GM21381 (cell line): ENCODE results near the gene VMP1.
"Not testable (repeated sequence)": the region's sequence is repeated elsewhere in the genome, so short reads cannot be mapped to it uniquely, and the experiment has no call there.

Source experiments
- ATAC-seq: cut with Tn5 transposase; IDR thresholded peaks from one replicate; pipeline ENCODE4 v1.9.1; 2021; ENCODE audit warnings: mild to moderate bottlenecking, moderate library complexity; ENCODE audit not compliant: unreplicated experiment

Gene VMP1

DNA sequence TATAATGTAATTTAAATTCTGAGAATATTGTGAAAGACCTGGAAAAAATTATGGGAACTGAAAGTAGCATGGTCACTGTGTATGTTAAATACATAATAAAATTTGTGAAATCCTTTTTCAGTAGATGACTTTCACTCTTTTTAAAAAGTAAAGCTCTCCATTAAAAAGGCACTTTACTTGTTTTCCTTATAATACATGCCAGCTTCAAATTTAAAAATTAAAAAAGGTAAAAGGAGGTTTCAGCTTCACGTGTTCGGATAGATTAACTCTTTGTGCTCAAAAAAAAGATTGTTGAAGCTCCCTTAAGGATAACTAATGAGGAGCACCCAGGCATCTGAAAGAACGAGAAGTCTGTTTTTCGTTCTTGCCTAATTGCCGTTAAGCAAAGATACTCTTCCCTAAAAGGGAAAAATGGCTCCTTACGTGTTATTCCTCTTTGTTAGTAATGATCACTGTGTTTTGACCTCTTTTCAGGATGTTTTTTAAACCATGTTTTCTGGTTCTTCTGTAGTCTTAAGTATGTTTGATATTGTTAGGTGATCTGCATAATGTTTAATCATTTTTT is 97.5 kb downstream of the VMP1 start:
- ATAC-seq = no peak

DNA sequence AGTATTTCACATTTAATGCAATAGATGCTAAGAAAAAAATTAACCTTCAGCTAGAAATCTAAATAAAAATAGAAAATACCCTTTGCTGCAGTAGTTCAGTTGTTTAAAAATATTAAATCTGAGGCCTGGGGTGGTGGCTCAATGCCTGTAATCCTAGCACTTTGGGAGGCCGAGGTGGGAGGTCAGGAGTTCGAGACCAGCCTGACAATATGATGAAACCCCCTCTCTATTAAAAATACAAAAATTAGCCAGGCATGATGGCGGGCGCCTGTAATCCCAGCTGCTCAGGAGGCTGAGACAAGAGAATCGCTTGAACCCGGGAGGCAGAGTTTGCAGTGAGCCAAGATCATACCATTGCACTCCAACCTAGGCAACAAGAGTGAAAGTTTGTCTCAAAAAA is 98.9 kb downstream of the VMP1 start:
- ATAC-seq = not testable (repeated sequence)

DNA sequence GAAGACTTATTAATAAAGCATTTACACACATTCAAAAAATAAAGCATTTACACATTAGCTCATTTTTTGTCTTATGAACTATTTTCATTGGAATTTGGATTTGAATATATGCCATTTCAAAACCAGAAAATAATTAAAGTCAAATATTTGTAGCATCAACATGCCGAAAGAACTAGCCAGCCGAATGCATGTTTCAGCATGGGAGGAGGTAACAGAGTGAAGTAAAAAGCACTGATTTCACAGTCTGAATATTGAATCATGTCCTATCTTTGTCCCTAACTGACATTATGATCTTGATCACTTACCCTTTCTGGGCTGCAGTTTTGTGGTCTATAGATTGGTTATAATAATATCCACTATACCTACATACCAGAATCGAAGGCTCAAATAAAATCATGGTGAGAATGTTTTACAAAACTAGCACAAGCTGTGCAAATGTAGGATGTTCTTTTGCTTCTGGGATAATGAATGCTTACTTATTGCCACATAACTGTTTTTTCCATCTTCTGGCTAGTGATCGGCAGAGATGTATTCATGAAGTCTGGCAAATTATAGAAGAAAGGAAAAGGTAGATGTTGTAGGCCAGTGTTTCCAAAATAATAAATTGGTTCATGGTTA is 100.5 kb downstream of the VMP1 start:
- ATAC-seq = no peak

DNA sequence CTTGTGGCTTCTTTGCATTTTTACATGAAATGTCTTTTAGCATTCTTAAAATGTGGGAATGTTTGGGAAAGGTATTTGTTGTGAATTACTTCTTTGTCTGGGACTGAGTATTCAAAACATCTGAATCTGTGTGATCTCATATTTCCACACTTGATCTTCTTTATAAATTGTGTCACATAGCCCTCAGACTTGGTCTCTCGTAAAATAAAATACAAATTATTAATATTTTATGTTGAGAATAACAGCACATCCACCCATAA is 103.4 kb downstream of the VMP1 start:
- ATAC-seq = no peak

DNA sequence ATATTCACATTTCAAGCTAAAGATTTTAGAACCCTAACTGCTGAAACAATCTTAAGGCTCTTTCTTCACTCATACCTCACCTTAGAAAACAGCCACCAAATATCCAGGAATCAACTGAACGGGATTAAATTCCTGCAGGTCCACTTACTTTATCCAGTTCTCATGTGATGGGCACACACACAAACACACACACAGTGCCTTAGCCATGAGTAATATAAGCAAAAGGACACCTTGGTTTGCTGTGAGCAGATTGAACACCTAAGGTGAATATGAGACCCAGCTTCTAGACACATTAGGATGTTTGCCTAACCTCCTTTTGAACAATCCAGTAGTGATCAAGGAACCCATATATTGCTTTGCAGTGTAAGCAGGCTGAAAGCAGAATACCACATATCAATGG is 103.8 kb downstream of the VMP1 start:
- ATAC-seq = no peak

DNA sequence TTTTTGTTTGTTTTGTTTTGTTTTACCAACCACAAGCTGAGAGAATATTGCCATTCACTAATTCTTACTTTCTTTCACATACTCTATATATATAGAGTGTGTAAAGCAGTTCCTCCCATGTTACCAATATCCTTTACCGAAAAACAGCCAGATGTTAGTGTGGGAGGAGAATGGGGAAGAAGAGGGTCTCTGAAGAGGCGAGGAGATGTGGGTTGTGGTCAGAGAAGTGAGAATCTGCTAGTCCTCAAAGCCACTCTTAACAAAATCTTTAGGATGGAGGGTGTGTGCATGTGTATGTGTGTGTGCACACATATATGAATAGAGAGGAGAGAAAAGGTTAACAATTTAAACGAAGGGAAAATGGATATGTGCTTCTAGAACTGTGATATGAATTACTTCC is 104.7 kb downstream of the VMP1 start:
- no peak for ATAC-seq

DNA sequence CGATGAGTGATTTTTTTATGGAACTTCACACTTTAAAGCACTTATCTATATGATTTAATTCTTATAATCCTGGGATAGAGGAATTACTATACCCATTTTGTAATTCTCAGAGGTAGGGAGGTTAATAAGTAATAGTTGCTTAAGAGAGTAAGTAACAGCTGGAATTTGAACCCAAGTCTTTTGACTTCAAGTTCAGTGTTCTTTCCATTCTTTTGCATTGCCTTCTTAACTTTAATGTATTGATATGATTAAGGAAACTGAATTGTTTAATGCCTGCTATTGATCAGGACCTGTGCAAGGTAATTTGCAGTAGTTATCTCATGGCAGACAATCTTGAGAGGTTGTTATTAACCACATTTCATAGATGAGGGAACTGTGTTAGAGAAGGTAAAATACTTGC is 106.8 kb downstream of the VMP1 start:
- no peak for ATAC-seq

DNA sequence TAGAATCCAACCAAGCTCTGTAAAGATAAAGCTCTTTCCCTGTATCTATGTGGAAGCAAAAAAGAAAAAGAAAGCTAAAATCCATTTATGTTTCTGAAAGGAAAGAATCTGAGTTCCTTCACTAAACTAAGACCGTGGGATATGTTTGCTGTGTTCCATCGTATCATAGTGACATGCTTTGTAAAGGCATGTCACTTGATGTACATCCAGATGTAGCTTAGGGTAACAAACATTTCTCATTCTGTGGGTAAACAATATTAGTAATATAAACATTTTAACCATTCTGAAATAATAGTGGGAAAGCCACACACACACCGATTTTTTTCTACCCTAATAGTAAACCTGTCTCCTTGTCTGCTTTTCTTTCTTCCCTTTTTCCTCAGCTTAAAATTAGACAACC is 107.2 kb downstream of the VMP1 start:
- ATAC-seq = no peak

DNA sequence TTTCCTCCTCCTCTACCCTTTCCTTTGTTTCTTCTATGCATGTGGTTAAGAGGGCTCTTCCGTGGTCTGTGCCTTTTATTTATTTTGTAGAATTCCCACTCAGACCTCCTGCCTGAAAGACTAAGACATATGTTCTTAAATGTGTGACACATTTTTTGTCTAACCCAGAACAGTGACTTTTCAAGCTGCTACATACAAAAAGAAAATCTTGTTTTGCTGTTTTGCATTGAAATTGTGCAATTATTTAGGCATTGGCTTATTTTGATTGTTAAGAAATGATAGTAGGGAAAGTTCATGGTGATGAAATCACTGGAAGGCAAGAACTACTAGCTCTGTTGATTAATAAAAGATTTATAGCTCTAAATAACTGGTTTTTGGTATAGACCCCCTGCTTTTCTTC is 108.5 kb downstream of the VMP1 start:
- ATAC-seq = no peak

DNA sequence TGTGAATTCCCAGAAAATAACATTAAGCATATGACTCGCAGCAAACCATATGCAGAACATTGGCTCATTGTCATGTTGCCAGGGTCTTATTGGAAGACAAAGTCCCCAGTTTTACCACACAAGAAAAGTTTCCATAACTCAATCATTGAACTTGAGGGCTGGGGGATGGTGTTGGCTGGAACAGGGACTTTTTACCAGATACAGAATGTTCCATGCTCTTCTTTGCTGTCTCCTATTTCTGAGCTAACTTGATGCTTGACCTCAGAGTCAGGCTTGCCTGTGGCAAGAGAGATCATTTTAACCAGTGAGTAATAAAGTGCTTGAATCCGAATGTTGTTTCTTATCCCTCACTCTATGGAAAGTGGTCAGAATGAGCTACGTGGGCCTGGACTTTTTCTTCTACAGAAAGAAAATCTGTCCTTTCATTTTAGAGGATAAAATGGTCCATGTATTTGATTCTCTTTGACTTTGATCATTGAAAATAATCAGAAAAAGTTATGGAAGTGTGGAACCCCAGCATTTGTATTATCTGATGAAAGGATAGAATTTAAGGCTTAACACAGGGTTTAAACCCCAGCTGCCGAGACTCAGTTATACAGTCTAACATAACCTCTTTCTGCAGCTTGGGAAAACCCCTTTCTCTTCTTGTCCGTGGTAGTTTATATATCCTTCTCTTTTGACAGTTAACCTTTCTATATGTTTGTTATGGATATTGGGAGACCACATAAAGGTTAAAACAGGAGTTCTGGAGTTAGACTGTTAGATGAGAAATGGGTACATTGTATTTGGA is 118.3 kb downstream of the VMP1 start:
- no peak for ATAC-seq

DNA sequence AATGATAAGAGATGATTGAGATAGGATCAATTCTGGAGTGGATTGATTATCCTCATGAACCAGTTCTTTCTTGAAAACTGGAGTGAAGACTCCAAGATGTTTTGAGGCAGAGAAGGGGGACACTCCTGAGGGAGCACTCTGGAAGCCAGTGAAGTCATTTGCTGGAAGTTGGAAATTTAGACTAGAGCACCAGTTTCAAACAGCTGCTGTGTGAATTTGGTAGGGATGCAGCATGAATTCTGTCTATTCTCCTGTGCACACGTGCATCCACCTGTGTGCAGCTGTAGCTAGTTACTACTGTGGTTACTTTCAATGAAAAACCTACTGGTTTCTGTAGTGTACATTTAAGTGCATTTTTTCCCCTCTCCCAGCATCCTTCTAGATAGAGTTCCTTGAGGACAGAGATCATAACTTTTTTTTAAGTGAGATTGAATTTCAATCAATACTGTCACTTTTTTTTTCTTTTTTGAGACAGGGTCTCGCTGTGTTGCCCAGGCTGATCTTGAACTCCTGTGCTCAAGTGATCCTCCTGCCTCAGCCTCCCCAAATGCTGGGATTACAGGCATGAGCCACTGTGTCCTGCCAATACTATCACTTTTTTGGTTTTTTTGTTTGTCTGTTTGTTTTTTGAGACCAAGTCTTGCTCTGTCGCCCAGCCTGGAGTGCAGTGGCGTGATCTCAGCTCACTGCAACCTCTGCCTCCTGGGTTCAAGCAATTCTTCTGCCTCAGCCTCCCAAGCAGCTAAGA is 119.4 kb downstream of the VMP1 start:
- ATAC-seq = no peak

DNA sequence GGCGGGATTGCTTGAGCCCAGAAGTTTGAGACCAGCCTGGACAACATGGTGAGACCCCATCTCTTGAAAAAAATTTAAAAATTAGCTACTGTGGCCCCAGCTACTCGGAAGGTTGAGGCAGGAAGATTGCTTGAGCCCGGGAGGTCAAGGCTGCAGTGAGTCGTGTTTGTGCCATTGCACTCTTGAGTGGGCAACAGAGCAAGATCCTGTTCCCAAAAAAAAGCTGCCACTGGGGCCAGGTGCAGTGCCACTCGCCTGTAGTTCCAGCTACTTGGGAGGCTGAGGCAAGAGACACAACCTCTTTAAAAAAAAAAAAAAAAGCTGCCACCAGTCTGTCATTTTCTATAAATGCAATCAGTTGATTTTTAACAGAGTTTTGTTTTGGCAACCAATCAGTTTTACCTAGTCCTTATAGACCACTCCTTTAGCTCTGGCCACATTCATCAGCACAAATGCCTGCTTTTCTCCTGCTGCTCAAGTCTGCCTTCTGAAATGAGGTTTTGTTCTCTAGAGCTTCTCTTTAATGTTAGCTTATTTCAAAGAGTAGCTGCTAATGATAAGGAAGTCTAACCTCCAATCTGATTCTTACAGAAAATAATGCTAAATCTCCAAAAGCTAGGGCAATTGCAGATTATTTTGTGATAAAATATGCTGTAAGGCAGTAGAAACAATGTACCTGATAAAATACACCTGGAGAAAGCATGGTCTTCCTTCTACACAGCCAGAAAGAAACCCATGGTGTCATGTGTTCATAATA is 120.4 kb downstream of the VMP1 start:
- no peak for ATAC-seq

DNA sequence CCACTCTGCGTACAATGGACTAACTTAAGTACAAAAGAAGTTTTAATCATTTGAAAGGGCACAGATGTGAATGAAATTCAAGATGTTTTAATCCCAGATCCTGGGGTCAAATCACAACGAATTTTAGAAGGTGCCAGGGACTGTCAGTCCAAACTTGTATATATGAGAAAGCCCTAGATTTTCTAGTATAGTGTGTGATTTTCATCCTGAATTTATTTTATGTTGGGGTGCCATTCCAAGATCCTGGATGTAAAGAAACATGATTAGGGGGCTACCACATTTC is 121.0 kb downstream of the VMP1 start:
- ATAC-seq = no peak

DNA sequence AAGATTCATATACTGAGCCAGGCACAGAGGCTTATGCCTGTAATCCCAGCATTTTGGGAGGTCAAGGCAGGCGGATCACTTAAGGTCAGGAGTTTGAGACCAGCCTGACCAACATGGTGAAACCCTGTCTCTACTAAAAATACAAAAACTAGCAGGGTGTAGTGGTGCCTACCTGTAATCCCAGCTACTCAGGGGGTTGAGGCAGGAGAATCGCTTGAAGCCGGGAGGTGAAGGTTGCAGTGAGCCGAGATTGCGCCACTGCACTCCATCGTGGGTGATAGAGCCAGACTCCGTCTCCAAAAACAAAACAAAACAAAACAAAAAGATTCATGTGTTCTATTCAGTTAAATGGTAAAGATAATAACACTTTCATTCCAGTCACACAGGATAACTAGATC is 121.4 kb downstream of the VMP1 start:
- not testable (repeated sequence) for ATAC-seq

DNA sequence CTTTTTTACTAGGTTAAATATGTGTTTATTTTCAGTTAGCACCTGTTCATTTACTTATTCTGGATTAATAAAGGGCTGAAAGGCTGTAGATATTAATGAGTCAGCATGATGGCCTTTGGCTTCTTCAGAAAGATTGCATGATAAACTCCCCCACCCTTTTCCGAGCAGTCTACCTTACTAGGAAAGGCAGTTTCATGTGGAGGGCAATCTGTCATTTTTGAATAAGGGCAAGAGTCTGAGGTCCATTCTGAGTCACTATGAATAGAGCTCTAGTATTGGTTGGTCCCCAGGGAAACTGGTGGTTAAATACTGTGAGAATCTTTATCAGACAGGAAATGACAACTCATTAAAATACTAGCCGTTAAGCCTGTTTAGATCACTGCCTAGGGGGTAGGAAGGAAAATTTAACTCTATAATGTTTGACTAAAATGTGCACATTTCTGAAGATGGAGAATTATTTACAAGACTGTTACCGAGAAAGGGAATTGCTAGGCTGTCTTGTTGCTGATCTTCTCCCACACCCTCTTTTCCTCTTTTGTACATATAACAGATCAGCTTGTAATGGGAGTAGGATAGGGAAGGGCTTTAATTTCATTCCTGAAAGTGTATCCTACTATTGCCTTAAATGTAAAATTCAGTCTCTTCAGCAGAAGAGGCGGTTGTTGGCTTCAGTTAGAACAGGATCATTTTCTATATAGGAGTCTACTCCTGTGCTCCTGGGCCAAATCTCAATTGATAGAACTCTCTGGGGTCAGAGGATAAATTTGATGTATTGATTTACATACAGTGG is 122.0 kb downstream of the VMP1 start:
- peak; percentile 69 for ATAC-seq

DNA sequence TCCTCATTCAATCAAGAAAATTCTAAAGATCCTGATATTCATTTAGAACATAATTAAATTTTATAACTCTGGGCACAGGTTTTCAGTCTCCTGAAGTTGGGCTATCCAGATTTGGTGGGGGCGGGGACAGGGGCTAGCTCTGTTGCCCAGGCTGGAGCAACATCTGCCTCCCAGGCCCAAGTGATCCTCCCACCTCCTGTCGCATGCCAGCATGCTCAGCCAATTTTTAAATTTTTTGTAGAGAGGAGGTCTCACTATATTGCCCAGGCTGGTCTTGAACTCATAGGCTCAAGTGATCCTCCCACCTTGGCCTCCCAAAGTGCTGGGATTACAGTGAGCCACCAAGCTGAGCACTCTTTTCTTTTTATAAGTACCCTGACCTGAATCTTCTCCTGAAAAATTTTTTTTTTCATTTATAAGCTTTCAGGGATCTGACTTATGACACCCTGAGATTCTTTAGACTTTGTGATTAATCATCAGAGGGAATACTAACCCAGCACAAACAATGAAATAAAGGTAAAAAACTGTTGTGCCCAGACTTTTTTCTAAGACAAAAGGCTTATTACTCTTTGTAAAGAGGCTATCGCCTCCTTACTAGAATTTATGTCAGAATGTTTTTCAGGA is 122.7 kb downstream of the VMP1 start:
- ATAC-seq = no peak

DNA sequence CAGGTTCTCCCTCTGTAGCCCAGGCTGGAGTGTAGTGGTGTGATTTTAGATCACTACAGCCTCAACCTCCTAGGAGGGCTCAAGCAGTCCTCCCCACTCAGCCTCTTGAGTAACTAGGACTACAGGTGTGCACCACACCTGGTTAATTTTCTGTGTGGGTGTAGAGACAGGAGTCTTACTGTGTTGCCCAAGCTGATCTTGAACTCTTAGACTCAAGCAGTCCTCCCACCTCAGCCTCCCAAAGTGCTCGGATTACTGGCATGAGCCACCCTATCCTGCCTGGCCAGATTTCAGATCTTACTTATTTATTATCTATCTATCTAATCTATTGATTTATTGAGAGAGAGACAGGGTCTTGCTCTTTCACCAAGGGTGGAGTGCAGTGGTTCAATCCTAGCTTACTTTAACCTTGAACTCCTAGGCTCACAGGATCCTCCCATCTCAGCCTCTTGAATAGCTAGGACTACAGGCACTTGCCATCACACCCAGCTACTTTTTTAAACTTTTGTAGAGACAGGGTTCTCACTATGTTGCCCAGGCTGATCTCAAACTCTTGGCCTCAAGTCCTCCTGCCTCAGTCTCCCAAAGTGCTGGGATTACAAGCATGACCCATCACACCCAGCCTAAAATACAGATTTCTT is 123.5 kb downstream of the VMP1 start:
- no peak for ATAC-seq

DNA sequence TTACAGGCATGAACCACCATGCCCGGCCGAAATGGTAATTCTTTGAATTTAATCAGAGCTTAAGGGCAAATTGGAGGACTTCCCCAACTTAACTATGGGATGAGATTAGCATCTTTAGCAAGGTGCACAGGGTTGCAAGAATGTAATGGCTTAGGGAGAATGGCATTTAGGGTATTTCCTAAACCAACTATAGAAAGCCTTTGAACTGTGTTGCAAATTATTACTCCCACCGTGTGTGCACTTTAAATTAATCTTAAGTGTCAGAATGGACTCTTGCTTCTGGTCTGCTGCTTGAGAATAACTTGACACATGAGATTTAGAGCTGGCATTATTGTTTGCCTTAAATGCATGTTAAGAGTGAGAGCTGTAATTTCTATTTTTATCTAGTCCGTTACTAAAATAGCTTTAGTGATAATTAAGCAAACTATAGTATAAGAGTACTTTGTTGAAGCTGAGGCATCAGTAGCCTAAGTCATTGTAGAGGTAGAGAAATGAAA is 125.5 kb downstream of the VMP1 start:
- no peak for ATAC-seq

DNA sequence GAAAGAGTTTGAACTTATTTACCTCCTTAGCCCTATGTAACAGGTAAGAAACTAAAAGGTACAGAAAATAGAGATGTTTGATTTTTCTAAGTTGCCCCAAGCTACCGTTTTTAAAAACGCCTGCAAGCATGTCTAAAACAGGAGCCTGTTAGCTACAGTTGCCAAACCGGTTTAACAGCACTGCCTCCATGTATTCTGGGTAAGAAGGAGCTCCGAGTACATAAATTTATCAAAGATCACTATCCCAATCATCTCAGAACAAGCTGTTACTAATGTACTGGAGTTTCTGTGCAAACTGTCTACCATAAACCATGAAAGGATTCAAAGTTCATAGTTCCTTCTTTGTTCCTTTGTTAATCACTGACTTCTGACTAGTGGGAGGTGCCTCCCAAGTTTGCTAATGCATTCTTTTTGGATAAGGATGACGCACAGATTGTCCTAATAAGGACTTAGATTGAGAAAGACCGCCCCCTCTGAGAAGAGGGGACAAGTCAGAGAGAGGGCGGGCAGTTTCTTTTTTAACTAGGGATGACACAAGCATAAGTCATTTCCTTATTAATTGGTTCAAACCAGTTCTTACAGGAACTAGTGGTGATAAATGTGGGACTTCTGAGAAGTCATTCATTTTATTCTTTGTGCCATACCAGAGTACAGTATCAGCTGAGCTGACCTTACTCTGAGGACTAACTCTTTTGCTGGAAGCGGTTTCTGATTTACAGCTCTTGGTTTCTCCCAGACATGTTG is 130.0 kb downstream of the VMP1 start:
- ATAC-seq = peak; percentile 75
